Liver (tissue), 3 donors: ENCODE results near the gene DCC.

Experiments used
- FOXA1 ChIP-seq: IDR thresholded peaks from 2 replicates; pipeline ENCODE4 v1.6.1; 2016; ENCODE audit warnings: antibody characterized with exemption
- GABPA ChIP-seq, 2 donors: IDR thresholded peaks in 1 of 2; conservative IDR thresholded peaks in 1 of 2; 2 replicates each; pipeline ENCODE4 v1.6.1; 2016; ENCODE audit warnings: antibody characterized with exemption in 2 of 2, mild to moderate bottlenecking in 1 of 2, moderate library complexity in 1 of 2
- JUND ChIP-seq, 2 donors: IDR thresholded peaks; 2 replicates each; pipeline ENCODE4 v1.6.1; 2016; ENCODE audit warnings: antibody characterized with exemption in 2 of 2
- TAF1 ChIP-seq: conservative IDR thresholded peaks from 2 replicates; pipeline ENCODE4 v1.6.1; 2016; ENCODE audit warnings: antibody characterized with exemption, mild to moderate bottlenecking
- TF ChIP-seq, protein P1 (sequence below): fragments of 150-350 bp; IDR thresholded peaks from 2 replicates; pipeline ENCODE4 v1.5.1; 2017; ENCODE audit warnings: improper control_type of control experiment, low read depth, low read length; ENCODE audit not compliant: missing input control
- TF ChIP-seq, protein P2 (sequence below): IDR thresholded peaks from 2 replicates; pipeline ENCODE4 v1.6.1; 2016; ENCODE audit warnings: antibody characterized with exemption
- TF ChIP-seq, protein P3 (sequence below): IDR thresholded peaks from 2 replicates; pipeline ENCODE4 v1.6.1; 2016; ENCODE audit warnings: antibody characterized with exemption
- TF ChIP-seq, protein P4 (sequence below): IDR thresholded peaks from 2 replicates; pipeline ENCODE4 v1.6.1; 2016; ENCODE audit warnings: antibody characterized with exemption, mild to moderate bottlenecking
- donor health status: healthy.
- donor health status: healthy.

DNA sequence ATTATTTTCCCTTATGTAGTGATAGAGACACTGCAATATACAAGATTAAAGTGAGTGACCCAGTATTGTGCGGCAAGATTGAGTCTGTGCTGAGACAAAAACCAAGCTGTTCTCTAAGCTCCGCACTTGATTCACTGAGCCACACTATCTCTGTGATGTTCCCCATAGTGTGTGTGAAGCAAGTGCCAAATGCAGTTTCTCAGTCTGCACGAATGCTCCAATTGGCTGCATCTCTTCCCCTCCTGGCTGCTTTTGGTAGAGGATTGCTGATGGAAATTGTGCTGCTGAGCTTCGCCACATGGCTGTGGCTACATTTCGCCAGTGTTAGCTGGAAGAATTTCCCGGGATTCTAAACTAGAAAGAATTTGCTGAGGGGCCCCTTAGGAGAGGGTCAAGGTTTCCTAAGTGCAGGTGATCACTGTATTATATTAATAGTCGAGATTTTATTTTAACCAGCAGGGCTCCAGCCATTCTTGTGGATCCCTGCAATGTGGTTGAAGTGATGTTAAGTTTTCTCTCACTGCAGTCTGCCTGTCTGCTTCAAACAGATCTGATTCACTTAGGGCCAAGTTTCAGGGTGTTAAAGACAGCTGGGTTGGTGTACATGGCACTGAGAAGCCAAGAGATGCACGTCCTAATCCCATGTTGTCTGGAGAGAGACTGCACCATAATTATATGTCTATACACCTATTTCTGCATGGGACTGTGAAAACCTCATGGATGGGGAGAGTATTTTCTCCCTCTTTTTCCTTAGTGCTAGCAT is 317.2 kb downstream of the DCC start:
- TF ChIP-seq, protein P1, sequence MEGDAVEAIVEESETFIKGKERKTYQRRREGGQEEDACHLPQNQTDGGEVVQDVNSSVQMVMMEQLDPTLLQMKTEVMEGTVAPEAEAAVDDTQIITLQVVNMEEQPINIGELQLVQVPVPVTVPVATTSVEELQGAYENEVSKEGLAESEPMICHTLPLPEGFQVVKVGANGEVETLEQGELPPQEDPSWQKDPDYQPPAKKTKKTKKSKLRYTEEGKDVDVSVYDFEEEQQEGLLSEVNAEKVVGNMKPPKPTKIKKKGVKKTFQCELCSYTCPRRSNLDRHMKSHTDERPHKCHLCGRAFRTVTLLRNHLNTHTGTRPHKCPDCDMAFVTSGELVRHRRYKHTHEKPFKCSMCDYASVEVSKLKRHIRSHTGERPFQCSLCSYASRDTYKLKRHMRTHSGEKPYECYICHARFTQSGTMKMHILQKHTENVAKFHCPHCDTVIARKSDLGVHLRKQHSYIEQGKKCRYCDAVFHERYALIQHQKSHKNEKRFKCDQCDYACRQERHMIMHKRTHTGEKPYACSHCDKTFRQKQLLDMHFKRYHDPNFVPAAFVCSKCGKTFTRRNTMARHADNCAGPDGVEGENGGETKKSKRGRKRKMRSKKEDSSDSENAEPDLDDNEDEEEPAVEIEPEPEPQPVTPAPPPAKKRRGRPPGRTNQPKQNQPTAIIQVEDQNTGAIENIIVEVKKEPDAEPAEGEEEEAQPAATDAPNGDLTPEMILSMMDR: no peak
- no peak for TF ChIP-seq FOXA1
- TF ChIP-seq TAF1: no peak
- TF ChIP-seq JUND (IDR thresholded peaks at IDR 0.05): no peak
- TF ChIP-seq GABPA (IDR thresholded peaks at IDR 0.05 in 1 of 2, conservative IDR thresholded peaks at IDR 0.05 in 1 of 2): no peak
- TF ChIP-seq, protein P2, sequence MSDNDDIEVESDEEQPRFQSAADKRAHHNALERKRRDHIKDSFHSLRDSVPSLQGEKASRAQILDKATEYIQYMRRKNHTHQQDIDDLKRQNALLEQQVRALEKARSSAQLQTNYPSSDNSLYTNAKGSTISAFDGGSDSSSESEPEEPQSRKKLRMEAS: no peak
- TF ChIP-seq, protein P3, sequence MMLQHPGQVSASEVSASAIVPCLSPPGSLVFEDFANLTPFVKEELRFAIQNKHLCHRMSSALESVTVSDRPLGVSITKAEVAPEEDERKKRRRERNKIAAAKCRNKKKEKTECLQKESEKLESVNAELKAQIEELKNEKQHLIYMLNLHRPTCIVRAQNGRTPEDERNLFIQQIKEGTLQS: no peak
- TF ChIP-seq, protein P4, sequence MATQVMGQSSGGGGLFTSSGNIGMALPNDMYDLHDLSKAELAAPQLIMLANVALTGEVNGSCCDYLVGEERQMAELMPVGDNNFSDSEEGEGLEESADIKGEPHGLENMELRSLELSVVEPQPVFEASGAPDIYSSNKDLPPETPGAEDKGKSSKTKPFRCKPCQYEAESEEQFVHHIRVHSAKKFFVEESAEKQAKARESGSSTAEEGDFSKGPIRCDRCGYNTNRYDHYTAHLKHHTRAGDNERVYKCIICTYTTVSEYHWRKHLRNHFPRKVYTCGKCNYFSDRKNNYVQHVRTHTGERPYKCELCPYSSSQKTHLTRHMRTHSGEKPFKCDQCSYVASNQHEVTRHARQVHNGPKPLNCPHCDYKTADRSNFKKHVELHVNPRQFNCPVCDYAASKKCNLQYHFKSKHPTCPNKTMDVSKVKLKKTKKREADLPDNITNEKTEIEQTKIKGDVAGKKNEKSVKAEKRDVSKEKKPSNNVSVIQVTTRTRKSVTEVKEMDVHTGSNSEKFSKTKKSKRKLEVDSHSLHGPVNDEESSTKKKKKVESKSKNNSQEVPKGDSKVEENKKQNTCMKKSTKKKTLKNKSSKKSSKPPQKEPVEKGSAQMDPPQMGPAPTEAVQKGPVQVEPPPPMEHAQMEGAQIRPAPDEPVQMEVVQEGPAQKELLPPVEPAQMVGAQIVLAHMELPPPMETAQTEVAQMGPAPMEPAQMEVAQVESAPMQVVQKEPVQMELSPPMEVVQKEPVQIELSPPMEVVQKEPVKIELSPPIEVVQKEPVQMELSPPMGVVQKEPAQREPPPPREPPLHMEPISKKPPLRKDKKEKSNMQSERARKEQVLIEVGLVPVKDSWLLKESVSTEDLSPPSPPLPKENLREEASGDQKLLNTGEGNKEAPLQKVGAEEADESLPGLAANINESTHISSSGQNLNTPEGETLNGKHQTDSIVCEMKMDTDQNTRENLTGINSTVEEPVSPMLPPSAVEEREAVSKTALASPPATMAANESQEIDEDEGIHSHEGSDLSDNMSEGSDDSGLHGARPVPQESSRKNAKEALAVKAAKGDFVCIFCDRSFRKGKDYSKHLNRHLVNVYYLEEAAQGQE: no peak
